GM21717 (cell line): ENCODE measurements around the gene EZH2.

ENCODE experiments used
- ATAC-seq: cut with Tn5 transposase; IDR thresholded peaks from one replicate; pipeline ENCODE4 v1.9.1; 2021; ENCODE audit warnings: mild to moderate bottlenecking, moderate library complexity; ENCODE audit not compliant: unreplicated experiment

Gene EZH2

GRCh38 chr7:148772297-148773089 is 111.6 kb downstream of the EZH2 start:
- ATAC-seq = no peak

- no peak for ATAC-seq
Observed at GRCh38 chr7:148770004-148770403, 114.1 kb downstream of the EZH2 start.

DNA sequence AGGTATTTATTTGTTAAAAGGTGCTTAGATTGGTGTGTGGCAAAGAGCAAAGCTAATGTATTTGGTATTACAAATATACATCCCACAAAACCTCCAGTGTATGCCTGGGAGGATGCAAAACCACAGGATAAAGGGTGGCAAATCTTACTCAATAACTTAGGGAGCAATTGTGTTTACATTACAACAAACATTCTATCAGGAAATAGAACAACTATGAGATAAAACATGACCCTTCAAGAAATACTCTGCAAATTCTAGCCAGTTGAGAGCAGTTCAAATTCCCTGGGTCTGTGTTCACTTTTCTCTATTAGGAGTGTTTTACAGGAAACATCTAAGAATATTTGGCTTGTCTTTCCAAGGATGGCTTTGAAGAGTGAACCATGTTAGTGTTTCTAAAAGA is 120.5 kb downstream of the EZH2 start:
- ATAC-seq = no peak

- ATAC-seq = no peak
Observed at GRCh38 chr7:148761499-148762278, 122.4 kb downstream of the EZH2 start.
